LNCAP (cell line): ENCODE measurements around the gene ASCC3.
A peak's percentile ranks its signal among the peaks of the same experiment; 100 is the strongest.

ENCODE experiments used
- CTCF ChIP-seq: fragments of 450-650 bp; IDR thresholded peaks from 2 replicates; pipeline ENCODE4 v1.5.1; 2017; ENCODE audit warnings: mild to moderate bottlenecking

The ASCC3 gene

GRCh38 chr6:100730001-100730980, 150.8 kb downstream of the ASCC3 start:
- no peak for TF ChIP-seq CTCF

- TF ChIP-seq CTCF = no peak
Measured at GRCh38 chr6:100726666-100727065, 154.5 kb downstream of the ASCC3 start.

- TF ChIP-seq CTCF = no peak
Measured at GRCh38 chr6:100724696-100725095, 156.4 kb downstream of the ASCC3 start.

- TF ChIP-seq CTCF = no peak
Measured at GRCh38 chr6:100724222-100724621, 156.9 kb downstream of the ASCC3 start.

GRCh38 chr6:100721256-100721655, 159.9 kb downstream of the ASCC3 start:
- TF ChIP-seq CTCF = no peak

- peak; percentile 61 for TF ChIP-seq CTCF
Measured at GRCh38 chr6:100719883-100720682, 161.0 kb downstream of the ASCC3 start.

- TF ChIP-seq CTCF = no peak
Measured at GRCh38 chr6:100712997-100713396, 168.1 kb downstream of the ASCC3 start.
